HG03571 (cell line): ENCODE measurements around the gene CRYBB1.

ENCODE experiments used
- ATAC-seq: cut with Tn5 transposase; IDR thresholded peaks from one replicate; pipeline ENCODE4 v1.9.1; 2021; ENCODE audit not compliant: unreplicated experiment

The CRYBB1 gene

DNA sequence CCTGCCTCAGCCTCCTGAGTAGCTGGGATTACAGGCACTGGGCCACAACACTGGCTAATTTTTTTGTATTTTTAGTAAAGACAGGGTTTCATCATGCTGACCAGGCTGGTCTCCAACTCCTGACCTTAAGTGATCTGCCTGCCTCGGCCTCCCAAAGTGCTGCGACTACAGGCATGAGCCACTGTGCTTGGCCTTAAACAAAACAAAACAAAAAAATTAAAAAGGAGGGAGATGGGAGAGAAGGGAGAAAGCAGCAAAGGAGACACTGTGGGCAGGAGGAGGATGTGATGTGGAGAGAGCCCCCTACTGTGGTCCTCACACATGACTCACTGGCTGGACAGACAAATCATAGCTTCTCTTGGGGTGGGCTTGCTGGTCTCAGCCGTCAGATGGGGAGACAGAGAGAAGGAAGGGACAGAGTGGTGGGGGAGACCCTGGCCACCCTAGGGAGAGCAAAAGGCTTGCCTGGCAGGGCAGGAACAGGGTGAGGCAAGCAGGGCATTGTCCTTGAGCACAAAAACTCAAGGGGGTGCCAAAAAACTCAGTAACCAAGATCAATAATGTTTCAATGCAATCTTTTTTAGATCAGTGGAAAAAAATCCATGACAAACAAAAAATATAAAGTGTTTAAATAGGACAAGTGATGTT is 59.5 kb downstream of the CRYBB1 start:
- ATAC-seq: no peak

DNA sequence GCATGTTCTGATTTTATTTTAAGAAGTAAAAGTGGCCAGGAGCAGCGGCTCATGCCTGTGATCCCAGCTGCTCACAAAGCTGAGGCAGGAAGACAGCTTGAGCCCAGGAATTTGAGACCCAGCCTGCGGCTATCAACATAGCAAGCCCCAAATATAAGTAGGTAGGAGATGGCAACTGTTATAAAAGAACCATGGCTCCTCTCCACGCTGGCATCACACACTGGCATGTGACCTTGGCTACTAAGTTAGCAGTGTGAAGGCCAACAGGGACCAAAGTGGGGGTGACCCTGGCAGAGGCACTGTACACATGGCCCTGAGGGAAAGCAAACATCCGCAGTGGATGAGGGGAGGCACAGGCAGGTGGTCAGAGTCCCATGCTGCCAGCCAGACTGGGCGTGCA is 60.9 kb downstream of the CRYBB1 start:
- ATAC-seq: no peak

DNA sequence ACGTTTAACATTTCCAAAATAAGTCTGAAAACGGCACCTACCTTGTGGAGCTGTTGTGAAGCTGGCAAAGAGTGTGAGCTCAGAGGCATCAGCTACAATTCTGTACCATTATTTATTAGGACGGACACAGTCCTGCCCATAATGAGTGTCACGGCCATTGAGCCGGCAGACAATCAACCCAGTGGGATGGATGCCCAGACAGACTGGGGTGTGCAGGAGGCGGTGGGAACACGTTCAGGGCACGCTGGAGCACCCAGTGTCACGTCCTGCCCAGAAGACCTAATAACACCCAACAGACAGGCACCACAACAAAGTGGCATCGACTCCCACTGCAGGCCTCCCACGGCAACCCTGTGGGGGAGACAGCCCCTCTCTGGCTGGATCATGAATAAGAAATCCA is 62.3 kb downstream of the CRYBB1 start:
- ATAC-seq: no peak

DNA sequence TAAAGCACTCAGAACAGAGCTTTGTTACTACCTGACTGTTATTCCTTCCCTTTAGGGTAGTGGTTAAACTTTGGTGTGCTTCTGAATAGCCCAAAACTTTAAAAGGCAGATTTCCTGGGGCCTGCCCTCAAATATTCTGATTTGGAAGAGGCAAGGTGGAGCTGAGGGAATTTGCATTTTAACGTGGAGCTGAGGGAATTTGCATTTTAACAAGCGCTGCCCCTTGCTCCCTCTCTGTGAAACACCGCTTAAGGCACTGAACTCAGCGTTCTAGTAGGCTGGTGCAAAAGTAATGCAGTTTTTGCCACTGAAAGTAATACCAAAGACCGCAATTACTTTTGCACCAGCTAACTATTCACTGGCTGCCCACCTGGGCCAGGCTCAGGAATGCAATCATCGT is 62.9 kb downstream of the CRYBB1 start:
- no peak for ATAC-seq

DNA sequence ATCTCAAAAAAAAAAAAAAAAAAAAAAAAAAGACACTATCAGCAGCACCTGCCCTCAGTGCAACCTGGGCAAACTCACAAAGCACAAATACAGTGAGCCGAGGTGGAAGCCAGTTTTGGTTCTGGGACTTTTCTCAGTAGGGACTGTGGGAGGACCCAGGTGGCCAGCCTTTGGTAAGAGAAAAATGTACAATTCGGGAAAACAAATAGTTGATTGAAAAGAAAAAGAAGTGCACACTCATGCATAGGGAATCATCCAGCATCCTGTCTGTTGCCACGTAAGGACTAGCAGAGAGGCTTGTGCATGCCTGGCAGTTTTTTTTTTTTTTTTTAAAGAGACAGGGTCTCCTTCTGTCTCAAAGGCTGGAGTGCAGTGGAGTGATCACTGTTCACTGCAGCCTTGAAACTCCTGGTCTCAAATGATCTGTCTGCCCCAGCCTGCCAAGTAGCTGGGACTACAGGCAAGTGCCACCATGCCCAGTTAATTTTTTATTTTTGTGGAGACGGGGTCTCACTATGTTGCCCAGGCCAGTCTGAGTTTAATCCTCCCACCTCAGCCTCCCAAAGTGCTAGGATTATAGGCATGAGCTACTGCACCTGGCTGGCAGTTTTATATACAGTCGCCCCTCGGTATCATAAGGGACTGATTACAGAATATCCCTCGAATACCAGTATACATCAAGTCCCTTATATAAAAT is 64.6 kb downstream of the CRYBB1 start:
- ATAC-seq: no peak

DNA sequence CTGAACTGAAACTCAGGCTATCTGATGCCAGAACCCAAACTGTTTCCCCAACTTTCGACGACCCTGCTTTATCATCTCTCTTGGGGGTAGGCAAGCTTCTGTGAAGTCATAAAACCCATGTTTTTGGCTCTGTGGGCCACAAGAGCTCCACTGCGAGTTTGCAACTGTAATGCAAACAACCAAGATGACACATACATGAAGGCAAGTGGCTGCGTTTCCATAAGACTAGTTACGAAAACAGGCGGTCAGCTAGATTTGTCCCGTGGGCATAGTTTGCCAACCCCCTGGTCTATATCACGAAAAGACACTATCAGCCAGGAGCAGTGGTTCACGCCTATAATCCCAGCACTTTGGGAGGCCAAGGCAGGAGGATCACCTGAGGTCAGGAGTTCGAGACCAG is 65.4 kb downstream of the CRYBB1 start:
- ATAC-seq: no peak

DNA sequence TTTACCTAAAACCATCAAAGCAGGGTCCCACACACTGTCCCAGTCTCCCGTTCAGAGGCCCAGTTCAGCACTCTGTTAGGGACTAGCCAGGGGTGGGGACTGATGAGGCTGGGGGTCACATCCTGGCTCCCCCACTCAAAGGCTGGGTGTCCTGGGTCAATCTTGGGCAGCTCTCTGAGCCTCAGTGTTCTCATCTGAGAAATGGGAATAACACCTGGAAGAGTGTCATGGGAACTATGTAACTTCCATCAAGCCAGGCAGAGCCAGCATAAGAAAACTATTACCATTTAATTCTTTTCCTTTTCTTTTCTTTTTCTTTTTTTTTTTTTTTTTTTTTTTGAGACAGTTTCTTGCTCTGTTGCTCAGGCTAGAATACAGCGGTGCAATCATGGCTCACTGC is 66.3 kb downstream of the CRYBB1 start:
- no peak for ATAC-seq

DNA sequence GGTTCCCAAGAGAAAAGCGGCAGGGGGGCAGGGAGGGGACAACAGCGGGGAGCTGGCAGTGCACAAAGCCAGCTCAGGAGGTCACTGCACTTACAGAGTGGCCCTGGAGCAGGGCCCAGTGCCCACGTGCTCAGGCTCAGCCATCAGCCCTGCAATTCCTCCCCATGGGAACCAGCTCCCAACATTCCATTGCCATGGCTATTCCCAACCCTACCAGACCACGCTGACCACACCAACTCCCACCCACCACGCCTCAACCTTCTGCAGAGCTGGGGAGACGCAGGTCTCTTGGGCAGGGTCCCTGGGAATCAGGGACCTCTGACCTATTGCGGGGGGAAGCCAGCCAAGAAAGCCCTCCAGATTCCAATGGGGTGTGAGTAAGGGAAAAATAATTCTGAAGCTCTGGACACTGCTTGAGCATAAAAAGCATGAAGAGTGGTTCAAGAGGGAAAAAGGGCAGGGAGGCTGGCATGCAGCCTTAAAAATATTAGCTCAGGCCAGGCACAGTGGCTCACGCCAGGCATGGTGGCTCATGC is 67.3 kb downstream of the CRYBB1 start:
- no peak for ATAC-seq

DNA sequence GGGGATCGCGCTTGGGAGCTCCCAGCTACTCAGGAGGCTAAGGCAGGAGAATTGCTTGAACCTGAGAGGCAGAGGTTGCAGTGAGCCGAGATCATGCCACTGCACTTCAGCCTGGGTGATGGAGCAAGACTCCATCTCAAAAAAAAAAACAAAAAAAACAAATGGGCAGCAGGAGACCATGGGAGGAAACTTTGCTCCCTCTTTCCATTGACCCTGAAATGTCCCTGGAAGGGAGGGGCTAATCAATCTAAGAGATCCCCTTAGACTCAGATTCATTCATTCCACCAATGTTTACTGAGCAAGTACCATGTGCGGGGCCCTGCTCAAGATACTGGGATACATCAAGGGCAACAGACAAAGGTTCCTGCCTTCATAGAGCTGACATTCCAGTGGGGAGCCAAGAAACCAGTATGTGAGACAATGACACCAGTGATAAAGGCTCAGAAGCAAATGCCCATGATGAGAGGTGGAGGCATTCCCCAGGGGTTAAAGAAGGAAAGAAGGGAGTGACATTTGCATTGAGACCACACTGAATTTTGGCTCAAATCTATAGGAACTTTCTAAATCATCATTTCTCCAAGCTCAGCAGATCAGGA is 67.8 kb downstream of the CRYBB1 start:
- ATAC-seq: no peak
